Left ventricle myocardium inferior (tissue), 1 donor: Measurements from ENCODE around the gene COL11A1. TPM values are rescaled to one million over a fixed set of nuclear protein-coding genes. Genes with fewer than 3 reads are reported as not detected.

ENCODE experiments used
- DNase-seq: peaks from one replicate; pipeline ENCODE4 v3.0.0-alpha.2; 2020
- H3K27ac ChIP-seq: fragments of 200-600 bp; replicated peaks from 2 replicates; pipeline ENCODE4 v1.8.0; 2021
- H3K27me3 ChIP-seq: fragments of 200-600 bp; 2 replicates; pipeline ENCODE4 v1.8.0; 2021; ENCODE audit warnings: low read depth
- H3K36me3 ChIP-seq: fragments of 200-600 bp; 2 replicates; pipeline ENCODE4 v1.8.0; 2021
- H3K4me1 ChIP-seq: fragments of 200-600 bp; 2 replicates; pipeline ENCODE4 v1.8.0; 2021
- H3K4me3 ChIP-seq: fragments of 200-600 bp; 2 replicates; pipeline ENCODE4 v1.8.0; 2021; ENCODE audit warnings: mild to moderate bottlenecking, moderate library complexity
- H3K9me3 ChIP-seq: fragments of 200-600 bp; replicated peaks from 2 replicates; pipeline ENCODE4 v1.8.0; 2021
- intact Hi-C: fragments of 100-400 bp; cut with micrococcal nuclease; formaldehyde crosslinking; loops from one replicate; pipeline ENCODE4 v1.11.0; 2022
- total RNA-seq: library from RNA; stranded (reverse); fragmentation: NEBNext Ultra II Directional; extraction: Animal tissue kit (Norgen Biotek cat#: 25700); gene quantifications from one replicate; pipeline ENCODE4 v1.2.1, GENCODE V29; 2021
- TF ChIP-seq, protein P1 (sequence below): fragments of 200-600 bp; IDR thresholded peaks from 2 replicates; pipeline ENCODE4 v1.8.0; 2021; ENCODE audit warnings: antibody characterized with exemption, mild to moderate bottlenecking, borderline replicate concordance
- donor health status: DM: no; HTN: yes; CAD: no; lungs with severe emphysema.

Gene COL11A1
- total RNA-seq, 1 donor from 2014 or later, result not detected

DNA sequence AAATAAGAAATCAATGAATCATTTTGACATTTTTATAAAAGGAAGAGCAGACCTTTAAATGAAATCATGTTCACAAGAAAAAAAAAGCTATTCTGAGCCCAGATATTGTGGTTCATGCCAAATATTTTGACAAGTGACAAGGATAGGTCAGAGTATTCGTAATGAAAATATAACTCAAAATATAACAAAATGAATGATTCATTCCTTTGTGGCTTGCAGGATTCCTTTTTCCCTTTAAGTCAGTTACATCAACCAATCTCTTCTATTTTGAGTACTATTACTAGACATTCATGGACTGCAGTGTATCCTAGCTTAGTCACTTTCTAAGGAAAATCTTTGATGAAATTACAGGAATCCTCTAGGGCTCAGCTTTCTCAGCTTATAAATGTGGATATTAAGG lies 188.7 kb downstream of the COL11A1 start:
- no peaks in the 10 kb centered on the region for H3K36me3 ChIP-seq
- no peak for DNase-seq
- H3K9me3 ChIP-seq, result no peaks in the 10 kb centered on the region
- intact Hi-C loops, result no loop called here
- H3K27ac ChIP-seq, result no peak overlapping the region
- H3K27me3 ChIP-seq, result no peaks in the 10 kb centered on the region
- TF ChIP-seq, protein P1, sequence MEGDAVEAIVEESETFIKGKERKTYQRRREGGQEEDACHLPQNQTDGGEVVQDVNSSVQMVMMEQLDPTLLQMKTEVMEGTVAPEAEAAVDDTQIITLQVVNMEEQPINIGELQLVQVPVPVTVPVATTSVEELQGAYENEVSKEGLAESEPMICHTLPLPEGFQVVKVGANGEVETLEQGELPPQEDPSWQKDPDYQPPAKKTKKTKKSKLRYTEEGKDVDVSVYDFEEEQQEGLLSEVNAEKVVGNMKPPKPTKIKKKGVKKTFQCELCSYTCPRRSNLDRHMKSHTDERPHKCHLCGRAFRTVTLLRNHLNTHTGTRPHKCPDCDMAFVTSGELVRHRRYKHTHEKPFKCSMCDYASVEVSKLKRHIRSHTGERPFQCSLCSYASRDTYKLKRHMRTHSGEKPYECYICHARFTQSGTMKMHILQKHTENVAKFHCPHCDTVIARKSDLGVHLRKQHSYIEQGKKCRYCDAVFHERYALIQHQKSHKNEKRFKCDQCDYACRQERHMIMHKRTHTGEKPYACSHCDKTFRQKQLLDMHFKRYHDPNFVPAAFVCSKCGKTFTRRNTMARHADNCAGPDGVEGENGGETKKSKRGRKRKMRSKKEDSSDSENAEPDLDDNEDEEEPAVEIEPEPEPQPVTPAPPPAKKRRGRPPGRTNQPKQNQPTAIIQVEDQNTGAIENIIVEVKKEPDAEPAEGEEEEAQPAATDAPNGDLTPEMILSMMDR, result no peak
- H3K4me1 ChIP-seq, result no peaks in the 10 kb centered on the region
- H3K4me3 ChIP-seq, result no peak overlapping the region

DNA sequence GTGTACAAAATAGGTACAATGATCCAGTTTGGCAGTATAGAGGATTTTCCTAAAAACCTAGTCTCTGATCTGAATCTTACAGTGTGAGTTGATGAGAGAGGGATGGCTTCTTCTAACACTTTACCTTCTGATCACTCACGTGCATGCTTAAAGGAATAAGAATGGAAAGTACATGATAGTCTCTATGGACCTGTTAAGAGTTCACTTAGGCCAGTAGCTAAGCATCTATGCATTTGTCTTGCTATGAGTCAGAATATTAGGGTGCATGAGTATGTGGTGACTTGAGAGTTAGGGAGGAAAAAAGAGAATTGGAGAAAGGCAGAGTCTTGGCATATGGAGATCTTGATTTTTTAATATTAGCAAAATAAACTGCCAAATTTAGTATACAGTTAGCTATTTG lies 206.3 kb downstream of the COL11A1 start:
- Histone ChIP-seq H3K27me3 (no peaks in the 10 kb centered on the region), H3K4me1 (no peaks in the 10 kb centered on the region), H3K27ac (no peak overlapping the region), H3K36me3 (no peaks in the 10 kb centered on the region), H3K9me3 (no peaks in the 10 kb centered on the region), H3K4me3 (no peak overlapping the region)
- no peak for DNase-seq
- TF ChIP-seq, protein P1, result no peak
- intact Hi-C loops, result no loop called here

DNA sequence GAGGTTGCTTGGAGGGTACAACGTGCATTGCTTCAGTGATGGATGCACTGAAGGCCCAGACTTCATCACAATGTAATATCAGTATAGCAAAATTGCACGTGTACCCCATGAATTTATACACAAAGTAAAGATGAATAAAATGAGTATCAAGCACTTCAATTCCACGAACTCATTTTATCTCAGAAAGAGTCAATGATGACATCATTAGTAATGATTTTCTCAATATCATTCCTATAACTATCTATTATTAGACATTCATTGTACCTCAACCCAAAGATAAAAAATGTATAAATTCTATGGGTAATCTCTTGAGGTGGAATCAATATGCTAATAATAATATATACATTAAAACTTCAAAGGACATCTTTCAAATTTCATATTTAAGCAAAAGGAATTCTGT lies 208.4 kb downstream of the COL11A1 start:
- H3K36me3 ChIP-seq, result no peaks in the 10 kb centered on the region
- H3K4me3 ChIP-seq, result no peak overlapping the region
- H3K9me3 ChIP-seq, result no peaks in the 10 kb centered on the region
- TF ChIP-seq, protein P1, result no peak
- H3K4me1 ChIP-seq, result no peaks in the 10 kb centered on the region
- no peak overlapping the region for H3K27ac ChIP-seq
- intact Hi-C loops, result no loop called here
- DNase-seq, result no peak
- no peaks in the 10 kb centered on the region for H3K27me3 ChIP-seq

DNA sequence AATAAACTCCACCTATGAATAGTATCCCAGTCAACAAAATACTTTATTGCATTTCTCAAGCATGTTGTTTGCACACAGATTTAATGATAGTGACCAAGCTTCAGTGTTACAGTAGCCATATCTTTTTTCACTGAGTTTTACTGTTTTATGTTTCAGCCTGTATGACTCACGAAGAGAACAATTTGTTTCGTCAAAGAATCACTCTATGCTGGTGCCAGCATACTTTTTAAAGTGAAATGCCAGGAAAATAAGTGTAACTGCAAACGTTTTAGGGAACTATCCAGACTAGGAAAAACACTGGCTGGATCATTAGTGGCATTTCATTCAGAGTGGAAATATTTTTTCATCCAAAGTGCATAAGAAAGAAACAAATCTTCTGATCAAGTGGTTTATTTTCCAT lies 210.8 kb downstream of the COL11A1 start:
- Histone ChIP-seq H3K27me3 (no peaks in the 10 kb centered on the region), H3K27ac (no peak overlapping the region), H3K9me3 (no peaks in the 10 kb centered on the region), H3K36me3 (no peaks in the 10 kb centered on the region), H3K4me3 (no peak overlapping the region), H3K4me1 (no peaks in the 10 kb centered on the region)
- DNase-seq, result no peak
- intact Hi-C loops, result no loop called here
- TF ChIP-seq, protein P1, result no peak

DNA sequence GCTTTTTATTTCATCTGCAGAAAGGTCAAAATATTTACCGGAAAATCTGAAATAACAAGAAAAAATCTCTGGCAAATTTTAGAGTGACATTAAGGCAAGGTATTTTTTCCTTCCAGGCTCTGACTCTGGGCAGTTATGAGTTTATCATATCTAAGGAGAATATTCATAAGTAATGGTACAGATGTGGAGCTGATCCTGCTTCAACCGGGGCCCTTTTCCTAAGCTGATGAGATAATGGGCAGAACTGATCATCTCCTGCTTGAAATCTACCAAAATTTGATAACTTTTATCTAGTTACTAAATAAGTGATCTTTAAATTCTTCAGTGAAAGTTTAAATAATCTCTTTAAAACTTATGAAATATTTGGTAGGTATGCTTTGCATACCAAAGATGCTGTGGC lies 211.6 kb downstream of the COL11A1 start:
- intact Hi-C loops, result no loop called here
- TF ChIP-seq, protein P1, result no peak
- no peaks in the 10 kb centered on the region for H3K9me3 ChIP-seq
- H3K27ac ChIP-seq, result no peak overlapping the region
- H3K27me3 ChIP-seq, result no peaks in the 10 kb centered on the region
- DNase-seq, result no peak
- H3K4me3 ChIP-seq, result no peak overlapping the region
- no peaks in the 10 kb centered on the region for H3K4me1 ChIP-seq
- H3K36me3 ChIP-seq, result no peaks in the 10 kb centered on the region

DNA sequence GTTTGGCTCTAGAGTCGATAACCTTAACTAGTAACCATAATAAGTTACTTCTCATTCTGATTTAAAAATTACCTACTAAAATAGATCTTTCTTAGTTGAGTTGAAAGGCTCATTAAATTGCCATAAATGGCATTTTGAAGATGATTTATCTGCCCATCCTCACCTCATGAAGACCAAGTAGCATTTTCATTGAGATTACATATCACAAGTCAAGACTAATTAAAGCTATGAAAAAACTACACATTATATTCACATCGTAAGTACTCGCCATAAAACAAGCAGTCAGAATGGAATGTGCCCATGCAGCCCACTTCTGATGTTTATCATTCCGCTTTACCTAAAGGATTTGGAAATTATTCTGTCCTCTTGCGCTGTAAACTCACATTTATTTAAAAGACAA lies 212.0 kb downstream of the COL11A1 start:
- Histone ChIP-seq H3K4me1 (no peaks in the 10 kb centered on the region), H3K9me3 (no peaks in the 10 kb centered on the region), H3K36me3 (no peaks in the 10 kb centered on the region), H3K27ac (no peak overlapping the region), H3K4me3 (no peak overlapping the region), H3K27me3 (no peaks in the 10 kb centered on the region)
- DNase-seq, result no peak
- TF ChIP-seq, protein P1, result no peak
- intact Hi-C loops, result no loop called here
